PC-9 (cell line): Measurements from ENCODE around the gene KPNB1. TPM values are rescaled to one million over a fixed set of nuclear protein-coding genes. Genes with fewer than 3 reads are reported as not detected.

ENCODE experiments used
- BruUV-seq: library from RNA; stranded (reverse); fragments of 400-500 nt; replicated peaks from 2 replicates; lab custom pipeline; 2021; lab: Mats Ljungman, UMichigan
- CTCF ChIA-PET: fragments of 300-600 bp; sonication (Branson Sonifier 250); formaldehyde crosslinking; loops from one replicate; lab custom pipeline; 2022; ENCODE audit warnings: antibody characterized with exemption; lab: Charles Lee
- POLR2A ChIA-PET: fragments of 300-600 bp; sonication (Branson Sonifier 250); formaldehyde crosslinking; loops from one replicate; lab custom pipeline; 2022; ENCODE audit warnings: antibody characterized with exemption; ENCODE audit not compliant: unreplicated experiment; lab: Charles Lee
- DNase-seq, 2 experiments: peaks; one replicate each; pipeline versions ENCODE4 v3.0.0 to v3.0.0-alpha.2; 2015 to 2022; ENCODE audit warnings: mixed read lengths in 1 of 2
- H2AFZ ChIP-seq: fragments of 200-600 bp; sonication (generic); 2 replicates; pipeline ENCODE4 v1.8.1; 2017; ENCODE audit warnings: antibody characterized with exemption
- H3F3A ChIP-seq: fragments of 200-600 bp; sonication (generic); 2 replicates; pipeline ENCODE4 v1.8.1; 2017; ENCODE audit warnings: antibody characterized with exemption, mild to moderate bottlenecking, low read depth; ENCODE audit not compliant: insufficient read depth
- H3K27ac ChIP-seq: fragments of 200-600 bp; sonication (generic); 2 replicates; pipeline ENCODE4 v1.6.1; 2016; ENCODE audit warnings: mixed run types
- H3K27me3 ChIP-seq: fragments of 200-600 bp; sonication (generic); 2 replicates; pipeline ENCODE4 v1.6.1; 2016; ENCODE audit warnings: low read depth, mixed run types; ENCODE audit not compliant: insufficient read depth
- H3K36me3 ChIP-seq: fragments of 200-600 bp; sonication (generic); 2 replicates; pipeline ENCODE4 v1.6.1; 2016; ENCODE audit warnings: low read depth, mixed run types
- H3K4me1 ChIP-seq: fragments of 200-600 bp; sonication (generic); replicated peaks from 2 replicates; pipeline ENCODE4 v1.6.1; 2016; ENCODE audit warnings: mixed run types; ENCODE audit not compliant: insufficient read depth
- H3K4me2 ChIP-seq: fragments of 200-600 bp; sonication (generic); 2 replicates; pipeline ENCODE4 v1.6.1; 2017; ENCODE audit warnings: mixed run types
- H3K4me3 ChIP-seq: fragments of 200-600 bp; sonication (generic); 2 replicates; pipeline ENCODE4 v1.6.1; 2016; ENCODE audit warnings: mixed run types
- H3K79me2 ChIP-seq: fragments of 200-600 bp; sonication (generic); 2 replicates; pipeline ENCODE4 v1.6.1; 2017; ENCODE audit warnings: low read depth, mixed run types
- H3K9me2 ChIP-seq: fragments of 200-600 bp; sonication (generic); 2 replicates; pipeline ENCODE4 v1.8.1; 2017; ENCODE audit warnings: mild to moderate bottlenecking; ENCODE audit not compliant: insufficient read depth
- H3K9me3 ChIP-seq: fragments of 200-600 bp; sonication (generic); 2 replicates; pipeline ENCODE4 v1.8.1; 2016; ENCODE audit warnings: low read depth; ENCODE audit not compliant: insufficient read depth
- H4K20me1 ChIP-seq: fragments of 200-600 bp; sonication (generic); 2 replicates; pipeline ENCODE4 v1.8.1; 2017; ENCODE audit not compliant: insufficient read depth
- EZH2 ChIP-seq: fragments of 200-600 bp; sonication (generic); IDR thresholded peaks from 2 replicates; pipeline ENCODE4 v1.8.0; 2017; ENCODE audit warnings: antibody characterized with exemption, low read depth
- intact Hi-C: fragments of 100-400 bp; cut with micrococcal nuclease; formaldehyde crosslinking; loops from one replicate; pipeline ENCODE4 v1.10.0; 2022; ENCODE audit not compliant: unreplicated experiment
- total RNA-seq: library from RNA; stranded (reverse); gene quantifications from 2 replicates; pipeline ENCODE4 v1.2.3, GENCODE V29; 2021
- TF ChIP-seq, protein P1 (sequence below): fragments of 200-600 bp; sonication (generic); conservative IDR thresholded peaks from 2 replicates; pipeline ENCODE4 v1.6.1; 2017; ENCODE audit warnings: mixed run types, antibody characterized with exemption, mild to moderate bottlenecking, moderate library complexity

Gene KPNB1
- total RNA-seq, 1 experiment from 2014 or later, result 306 TPM

GRCh38 chr17:47630614-47631013, 19.1 kb upstream of the KPNB1 start:
- no peaks in the 10 kb centered on the region for H3K27me3 ChIP-seq
- H3K9me2 ChIP-seq, result no peaks in the 10 kb centered on the region
- no peak overlapping the region for H3K4me3 ChIP-seq
- ChIA-PET POLR2A (no interaction called here), CTCF (no interaction called here)
- intact Hi-C loops, result no loop called here
- TF ChIP-seq EZH2, result no peak
- TF ChIP-seq, protein P1, sequence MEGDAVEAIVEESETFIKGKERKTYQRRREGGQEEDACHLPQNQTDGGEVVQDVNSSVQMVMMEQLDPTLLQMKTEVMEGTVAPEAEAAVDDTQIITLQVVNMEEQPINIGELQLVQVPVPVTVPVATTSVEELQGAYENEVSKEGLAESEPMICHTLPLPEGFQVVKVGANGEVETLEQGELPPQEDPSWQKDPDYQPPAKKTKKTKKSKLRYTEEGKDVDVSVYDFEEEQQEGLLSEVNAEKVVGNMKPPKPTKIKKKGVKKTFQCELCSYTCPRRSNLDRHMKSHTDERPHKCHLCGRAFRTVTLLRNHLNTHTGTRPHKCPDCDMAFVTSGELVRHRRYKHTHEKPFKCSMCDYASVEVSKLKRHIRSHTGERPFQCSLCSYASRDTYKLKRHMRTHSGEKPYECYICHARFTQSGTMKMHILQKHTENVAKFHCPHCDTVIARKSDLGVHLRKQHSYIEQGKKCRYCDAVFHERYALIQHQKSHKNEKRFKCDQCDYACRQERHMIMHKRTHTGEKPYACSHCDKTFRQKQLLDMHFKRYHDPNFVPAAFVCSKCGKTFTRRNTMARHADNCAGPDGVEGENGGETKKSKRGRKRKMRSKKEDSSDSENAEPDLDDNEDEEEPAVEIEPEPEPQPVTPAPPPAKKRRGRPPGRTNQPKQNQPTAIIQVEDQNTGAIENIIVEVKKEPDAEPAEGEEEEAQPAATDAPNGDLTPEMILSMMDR, result no peak
- no peaks in the 10 kb centered on the region for H3K79me2 ChIP-seq
- no peaks in the 10 kb centered on the region for H3K9me3 ChIP-seq
- no peaks in the 10 kb centered on the region for H3K4me1 ChIP-seq
- no peak overlapping the region for H3K4me2 ChIP-seq
- no peak overlapping the region for H3K27ac ChIP-seq
- H3F3A ChIP-seq, result peaks cover 19% of the 10 kb centered on the region; the same call in 1 of the 2 replicates
- no peak overlapping the region for H2AFZ ChIP-seq
- no peaks in the 10 kb centered on the region for H3K36me3 ChIP-seq
- no peaks in the 10 kb centered on the region for H4K20me1 ChIP-seq
- BruUV-seq, result no TSS peak
- DNase-seq, result no peak

GRCh38 chr17:47632991-47633390, 16.7 kb upstream of the KPNB1 start:
- BruUV-seq, result no TSS peak
- ChIA-PET POLR2A (no interaction called here), CTCF (no interaction called here)
- no peak for TF ChIP-seq EZH2
- TF ChIP-seq, protein P1, result no peak
- no peak overlapping the region for H2AFZ ChIP-seq
- intact Hi-C loops, result no loop called here
- H4K20me1 ChIP-seq, result no peaks in the 10 kb centered on the region
- peaks cover 8% of the 10 kb centered on the region; the same call in 1 of the 2 replicates for H3F3A ChIP-seq
- no peaks in the 10 kb centered on the region for H3K36me3 ChIP-seq
- H3K27ac ChIP-seq, result no peak overlapping the region
- DNase-seq, result no peak
- no peak overlapping the region for H3K4me3 ChIP-seq
- H3K27me3 ChIP-seq, result no peaks in the 10 kb centered on the region
- H3K79me2 ChIP-seq, result no peaks in the 10 kb centered on the region
- H3K9me2 ChIP-seq, result 0 out of 2 replicates have a peak, but pooled peaks cover 4% of the 10 kb centered on the region
- no peak overlapping the region for H3K4me2 ChIP-seq
- H3K4me1 ChIP-seq, result no peaks in the 10 kb centered on the region
- H3K9me3 ChIP-seq, result no peaks in the 10 kb centered on the region

DNA sequence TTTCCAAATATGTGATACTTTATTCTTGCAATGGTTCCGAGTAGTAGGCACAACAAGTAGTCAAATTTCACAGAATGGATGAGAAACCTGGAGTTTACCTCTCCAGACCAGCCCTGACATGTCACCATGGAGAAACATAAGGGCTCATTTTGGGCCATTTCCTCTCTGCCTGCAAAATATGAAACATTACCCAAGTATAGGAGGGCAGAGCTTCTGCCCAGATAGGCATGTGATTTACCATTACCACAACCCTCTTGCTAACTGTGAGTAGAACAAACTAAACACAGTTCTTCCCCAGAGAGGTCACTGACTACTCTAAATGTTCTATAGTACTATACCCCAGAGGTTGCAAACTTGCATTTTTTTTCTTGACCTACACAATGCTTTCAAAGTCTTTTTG, 15.7 kb upstream of the KPNB1 start:
- POLR2A ChIA-PET, result no interaction called here

More for the DNA sequence above, 15.7 kb upstream of the KPNB1 start:
- intact Hi-C loops, result no loop called here
- H3K9me2 ChIP-seq, result 0 out of 2 replicates have a peak, but pooled peaks cover 4% of the 10 kb centered on the region
- no peak for TF ChIP-seq EZH2
- TF ChIP-seq, protein P1, result no peak
- H3K27ac ChIP-seq, result no peak overlapping the region
- no peaks in the 10 kb centered on the region for H3K9me3 ChIP-seq
- no peak for DNase-seq
- no peak overlapping the region for H3K4me2 ChIP-seq
- CTCF ChIA-PET, result no interaction called here
- H3K79me2 ChIP-seq, result no peaks in the 10 kb centered on the region
- no peaks in the 10 kb centered on the region for H4K20me1 ChIP-seq
- peaks cover 8% of the 10 kb centered on the region; the same call in 1 of the 2 replicates for H3F3A ChIP-seq
- H3K27me3 ChIP-seq, result no peaks in the 10 kb centered on the region
- H2AFZ ChIP-seq, result no peak overlapping the region
- H3K36me3 ChIP-seq, result no peaks in the 10 kb centered on the region
- H3K4me3 ChIP-seq, result no peak overlapping the region
- no TSS peak for BruUV-seq
- no peaks in the 10 kb centered on the region for H3K4me1 ChIP-seq
